Prostate gland (tissue), 2 donors: ENCODE measurements around the gene ATF6B.

Experiments used
- POLR2A ChIP-seq: fragments of 450-650 bp; IDR thresholded peaks from one replicate; pipeline ENCODE4 v1.6.1; 2016; ENCODE audit warnings: antibody characterized with exemption, mild to moderate bottlenecking
- POLR2AphosphoS5 ChIP-seq: sonication (generic); formaldehyde crosslinking; IDR thresholded peaks from one replicate; pipeline ENCODE4 v1.6.1; 2017; ENCODE audit warnings: antibody characterized with exemption
- TF ChIP-seq, protein P1 (sequence below), 4 experiments: fragments of 200-600 bp in 2 of 4; fragments of 450-650 bp in 2 of 4; sonication (generic) in 2 of 4; IDR thresholded peaks; 1 replicate in 3 of 4; 2 replicates in 1 of 4; pipeline ENCODE4 v1.5.1; 2016 to 2019; ENCODE audit warnings: antibody characterized with exemption in 4 of 4, mild to moderate bottlenecking in 2 of 4, moderate library complexity in 2 of 4

DNA sequence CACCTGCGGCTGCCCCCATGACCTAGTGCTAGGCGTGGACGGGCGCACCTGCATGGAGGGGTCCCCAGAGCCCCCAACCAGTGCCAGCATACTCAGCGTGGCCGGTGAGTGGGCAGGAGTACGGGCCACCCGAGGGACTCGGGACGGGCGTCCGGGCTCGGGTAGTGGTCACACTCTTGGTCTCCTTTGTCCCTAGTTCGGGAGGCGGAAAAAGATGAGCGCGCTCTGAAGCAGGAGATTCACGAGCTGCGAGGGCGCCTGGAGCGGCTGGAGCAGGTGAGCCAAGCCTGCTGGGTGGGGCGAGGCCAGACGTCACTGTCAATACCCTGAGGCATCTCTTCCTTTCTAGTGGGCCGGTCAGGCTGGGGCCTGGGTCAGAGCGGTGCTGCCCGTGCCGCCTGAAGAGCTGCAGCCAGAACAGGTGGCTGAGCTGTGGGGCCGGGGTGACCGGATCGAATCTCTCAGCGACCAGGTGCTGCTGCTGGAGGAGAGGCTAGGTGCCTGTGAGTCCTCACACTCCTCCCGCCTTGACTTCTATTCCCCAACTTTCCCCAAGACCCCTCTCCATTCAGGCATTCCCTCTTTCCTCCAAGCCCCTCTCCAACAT is 39.2 kb upstream of the ATF6B start:
- TF ChIP-seq POLR2A (no peak), POLR2AphosphoS5 (no peak)
- TF ChIP-seq, protein P1, sequence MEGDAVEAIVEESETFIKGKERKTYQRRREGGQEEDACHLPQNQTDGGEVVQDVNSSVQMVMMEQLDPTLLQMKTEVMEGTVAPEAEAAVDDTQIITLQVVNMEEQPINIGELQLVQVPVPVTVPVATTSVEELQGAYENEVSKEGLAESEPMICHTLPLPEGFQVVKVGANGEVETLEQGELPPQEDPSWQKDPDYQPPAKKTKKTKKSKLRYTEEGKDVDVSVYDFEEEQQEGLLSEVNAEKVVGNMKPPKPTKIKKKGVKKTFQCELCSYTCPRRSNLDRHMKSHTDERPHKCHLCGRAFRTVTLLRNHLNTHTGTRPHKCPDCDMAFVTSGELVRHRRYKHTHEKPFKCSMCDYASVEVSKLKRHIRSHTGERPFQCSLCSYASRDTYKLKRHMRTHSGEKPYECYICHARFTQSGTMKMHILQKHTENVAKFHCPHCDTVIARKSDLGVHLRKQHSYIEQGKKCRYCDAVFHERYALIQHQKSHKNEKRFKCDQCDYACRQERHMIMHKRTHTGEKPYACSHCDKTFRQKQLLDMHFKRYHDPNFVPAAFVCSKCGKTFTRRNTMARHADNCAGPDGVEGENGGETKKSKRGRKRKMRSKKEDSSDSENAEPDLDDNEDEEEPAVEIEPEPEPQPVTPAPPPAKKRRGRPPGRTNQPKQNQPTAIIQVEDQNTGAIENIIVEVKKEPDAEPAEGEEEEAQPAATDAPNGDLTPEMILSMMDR (IDR thresholded peaks at IDR 0.05): no peak
